ENCODE results near the gene WAC. TPM values are rescaled to one million over a fixed set of nuclear protein-coding genes. Genes with fewer than 3 reads are reported as not detected.

Gene WAC
- total RNA-seq, 4 donors from 2014 or later = 107 to 117 (median 113) TPM

DNA sequence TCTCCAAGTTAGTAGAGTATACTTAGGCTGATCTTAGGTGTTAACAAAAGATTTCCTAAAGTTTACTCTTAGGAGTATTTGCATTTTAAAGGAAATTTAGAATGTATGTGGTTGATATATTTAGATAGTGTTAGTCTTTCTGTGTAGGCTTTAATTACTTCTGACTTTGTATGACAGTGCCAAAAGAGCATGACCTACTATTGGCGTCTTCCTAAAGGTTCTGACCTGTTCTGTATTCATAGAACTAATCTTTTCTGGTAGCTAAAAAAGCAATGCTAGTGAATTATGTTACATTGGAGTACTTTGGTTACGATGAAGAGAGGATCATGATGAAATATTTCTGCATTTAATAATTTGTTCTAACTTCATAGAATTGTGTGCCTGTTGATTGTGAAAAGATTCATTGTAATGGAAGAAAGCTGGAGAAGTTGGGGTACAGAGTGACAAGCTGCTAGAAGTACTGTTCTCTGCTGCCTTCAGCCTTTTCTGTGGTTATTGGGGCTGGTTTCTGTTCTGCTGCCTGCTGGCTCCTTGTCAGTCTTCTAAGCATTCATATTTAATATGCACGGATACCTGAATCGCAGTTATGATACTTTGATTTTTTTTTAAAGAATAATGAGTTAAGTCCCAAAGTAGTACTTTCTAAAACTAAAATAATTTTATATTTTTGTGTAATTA lies 13.2 kb downstream of the WAC start:
- ATAC-seq (ENCODE audit: low FRiP score) (no peak), DNase-seq (ENCODE audit: low spot score) (no peak)
- TF ChIP-seq, protein P1, sequence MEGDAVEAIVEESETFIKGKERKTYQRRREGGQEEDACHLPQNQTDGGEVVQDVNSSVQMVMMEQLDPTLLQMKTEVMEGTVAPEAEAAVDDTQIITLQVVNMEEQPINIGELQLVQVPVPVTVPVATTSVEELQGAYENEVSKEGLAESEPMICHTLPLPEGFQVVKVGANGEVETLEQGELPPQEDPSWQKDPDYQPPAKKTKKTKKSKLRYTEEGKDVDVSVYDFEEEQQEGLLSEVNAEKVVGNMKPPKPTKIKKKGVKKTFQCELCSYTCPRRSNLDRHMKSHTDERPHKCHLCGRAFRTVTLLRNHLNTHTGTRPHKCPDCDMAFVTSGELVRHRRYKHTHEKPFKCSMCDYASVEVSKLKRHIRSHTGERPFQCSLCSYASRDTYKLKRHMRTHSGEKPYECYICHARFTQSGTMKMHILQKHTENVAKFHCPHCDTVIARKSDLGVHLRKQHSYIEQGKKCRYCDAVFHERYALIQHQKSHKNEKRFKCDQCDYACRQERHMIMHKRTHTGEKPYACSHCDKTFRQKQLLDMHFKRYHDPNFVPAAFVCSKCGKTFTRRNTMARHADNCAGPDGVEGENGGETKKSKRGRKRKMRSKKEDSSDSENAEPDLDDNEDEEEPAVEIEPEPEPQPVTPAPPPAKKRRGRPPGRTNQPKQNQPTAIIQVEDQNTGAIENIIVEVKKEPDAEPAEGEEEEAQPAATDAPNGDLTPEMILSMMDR (IDR thresholded peaks at IDR 0.05) = no peak

DNA sequence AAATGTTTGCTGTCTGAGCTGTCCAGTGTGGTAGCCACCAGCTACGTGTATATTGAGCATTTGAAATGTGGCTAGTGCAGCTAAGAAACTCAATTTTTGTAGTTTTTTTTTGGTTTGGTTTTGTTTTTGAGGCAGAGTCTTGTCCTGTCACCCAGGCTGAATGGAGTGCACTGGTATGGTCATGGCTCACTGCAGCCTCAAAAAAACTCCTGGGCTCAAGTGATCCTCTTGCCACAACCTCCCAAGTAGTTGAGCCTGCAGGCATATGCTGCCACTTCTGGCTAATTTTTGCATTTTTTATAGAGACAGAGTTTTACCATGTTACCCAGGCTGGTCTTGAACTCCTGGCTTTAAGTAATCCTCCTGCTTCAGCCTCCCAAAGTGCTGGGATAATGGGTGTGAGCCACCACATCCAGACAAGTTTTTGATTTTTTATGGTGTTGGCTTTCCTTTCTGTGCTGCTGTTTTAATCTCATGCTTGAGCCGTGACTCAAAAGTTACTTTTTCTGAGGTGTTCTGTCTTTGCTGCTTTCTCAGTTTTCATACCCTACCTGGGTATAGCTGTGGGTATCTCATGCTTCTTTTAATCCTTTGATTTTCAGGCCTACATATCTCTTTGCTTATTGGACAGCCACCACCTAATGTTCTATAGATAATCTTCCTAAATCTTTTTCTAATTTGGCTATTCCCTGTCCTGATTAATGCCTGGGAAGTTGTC lies 16.0 kb downstream of the WAC start:
- TF ChIP-seq, protein P1 (IDR thresholded peaks at IDR 0.05) = no peak
- DNase-seq (ENCODE audit: low spot score) = no peak
- ATAC-seq (ENCODE audit: low FRiP score) = no peak

DNA sequence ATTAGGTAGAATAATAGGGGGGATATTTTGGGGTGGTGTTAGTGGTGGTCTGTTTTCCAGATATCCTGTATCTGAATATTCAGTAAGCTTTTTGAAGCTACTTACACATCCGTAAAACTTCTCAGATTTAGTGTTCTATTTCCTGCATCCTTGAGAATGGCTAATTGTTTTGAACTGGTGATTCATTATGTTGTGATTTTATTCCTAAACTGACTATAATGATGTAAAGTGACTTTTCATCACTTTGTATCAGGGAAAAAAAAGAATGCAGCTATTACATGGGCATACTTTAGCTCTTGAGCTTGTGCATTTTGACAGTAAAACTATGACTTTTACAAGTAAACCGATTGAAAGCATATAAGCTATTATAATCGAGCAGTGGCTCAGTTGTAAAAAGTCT lies 18.2 kb downstream of the WAC start:
- TF ChIP-seq, protein P1 (IDR thresholded peaks at IDR 0.05) = no peak
- DNase-seq (ENCODE audit: low spot score) (no peak), ATAC-seq (ENCODE audit: low FRiP score) (no peak)

DNA sequence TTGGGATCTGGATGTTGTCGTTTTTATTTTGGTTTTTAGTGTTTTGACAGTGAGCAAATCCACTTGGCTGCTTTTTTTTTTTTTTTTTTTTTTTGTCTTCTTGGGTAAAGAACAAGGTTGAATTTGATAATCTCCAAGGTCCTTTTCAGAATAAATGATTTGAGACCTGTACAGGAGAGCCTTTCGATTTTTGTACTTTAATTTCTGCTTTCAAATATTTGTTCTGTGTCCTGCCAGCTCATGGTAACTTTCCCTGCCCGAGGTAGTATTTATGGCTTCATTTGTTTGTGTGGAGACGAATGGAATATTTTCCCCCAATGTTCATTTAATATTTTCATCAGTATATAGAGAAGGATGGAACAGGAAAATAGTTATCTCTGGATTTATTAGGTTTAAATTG lies 19.9 kb downstream of the WAC start:
- ATAC-seq (ENCODE audit: low FRiP score) (no peak), DNase-seq (ENCODE audit: low spot score) (no peak)
- TF ChIP-seq, protein P1 (IDR thresholded peaks at IDR 0.05) = no peak

DNA sequence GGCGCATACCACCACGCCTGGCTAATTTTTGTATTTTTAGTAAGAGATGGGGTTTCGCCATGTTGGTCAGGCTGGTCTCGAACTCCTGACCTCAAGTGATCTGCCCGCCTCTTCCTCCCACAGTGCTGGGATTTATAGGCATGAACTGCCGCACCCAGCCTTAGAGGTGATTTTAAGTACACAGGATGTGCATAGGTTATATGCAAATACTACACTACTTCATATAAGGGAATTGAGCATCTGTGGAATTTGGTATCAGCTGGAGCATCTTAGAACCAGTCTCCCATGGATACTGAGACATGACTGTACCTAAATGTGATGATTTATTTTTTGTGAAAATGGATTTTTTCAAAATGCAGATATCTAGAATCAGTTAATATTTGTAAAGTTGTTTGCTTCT lies 21.1 kb downstream of the WAC start:
- TF ChIP-seq, protein P1 (IDR thresholded peaks at IDR 0.05) = no peak
- ATAC-seq (ENCODE audit: low FRiP score) (no peak), DNase-seq (ENCODE audit: low spot score) (no peak)

DNA sequence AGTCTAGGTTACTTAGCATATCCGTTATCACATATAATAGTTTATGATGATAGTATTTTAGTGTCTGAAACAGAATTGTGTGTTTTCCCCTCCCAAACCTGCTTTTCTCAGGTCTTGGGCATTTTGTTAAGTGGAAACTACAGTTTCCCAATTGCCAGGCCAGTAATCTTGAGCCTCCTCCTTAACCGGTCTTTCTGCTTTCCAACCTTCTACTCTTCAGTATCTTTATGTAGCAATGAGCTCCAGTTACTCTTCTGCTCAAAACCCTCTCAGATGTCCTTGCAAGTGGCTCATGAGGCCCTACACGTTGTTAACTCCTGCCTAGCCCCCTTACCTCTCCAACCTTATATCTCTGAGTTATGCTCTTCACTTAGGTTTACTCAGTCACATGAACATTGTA lies 22.0 kb downstream of the WAC start:
- ATAC-seq (ENCODE audit: low FRiP score) = no peak
- TF ChIP-seq, protein P1 (IDR thresholded peaks at IDR 0.05) = no peak
- DNase-seq (ENCODE audit: low spot score) = no peak

DNA sequence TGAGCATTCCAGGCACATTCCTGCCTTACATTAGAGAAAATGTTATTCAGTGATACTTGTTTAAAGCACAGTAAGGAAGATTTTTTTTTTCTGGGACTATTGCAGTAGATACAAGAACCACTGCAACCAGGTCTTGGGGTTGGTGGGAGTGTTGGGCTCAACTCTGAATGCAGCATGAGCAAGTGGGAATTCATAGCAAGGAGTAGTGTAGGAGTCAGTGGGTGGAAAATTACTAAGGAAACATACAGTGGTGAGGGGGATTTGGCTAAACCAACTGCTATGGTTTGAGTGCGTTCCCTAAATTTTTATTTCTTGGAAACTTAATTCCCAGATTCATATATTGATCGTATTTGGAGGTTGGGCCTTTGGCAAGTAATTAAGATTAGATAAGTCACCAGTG lies 22.4 kb downstream of the WAC start:
- no peak for DNase-seq (ENCODE audit: low spot score)
- TF ChIP-seq, protein P1 (IDR thresholded peaks at IDR 0.05) = no peak
- ATAC-seq (ENCODE audit: low FRiP score) = no peak
